Muscle of leg (tissue), 11 donors: ENCODE data around the gene CPEB1. TPM values are rescaled to one million over a fixed set of nuclear protein-coding genes. Genes with fewer than 3 reads are reported as not detected.

ENCODE experiments used
- DNase-seq: peaks from one replicate; pipeline ENCODE4 v3.0.0; 2013
- H3K27ac ChIP-seq: one replicate; pipeline ENCODE4 v1.5.1; 2013; ENCODE audit warnings: mild to moderate bottlenecking, low read length, control low read depth
- H3K27me3 ChIP-seq: one replicate; pipeline ENCODE4 v1.6.1; 2013; ENCODE audit warnings: low read length; ENCODE audit not compliant: control insufficient read depth, insufficient read depth
- H3K36me3 ChIP-seq: one replicate; pipeline ENCODE4 v1.6.1; 2013; ENCODE audit warnings: low read length; ENCODE audit not compliant: control insufficient read depth, insufficient read depth
- H3K4me1 ChIP-seq: one replicate; pipeline ENCODE4 v1.6.1; 2013; ENCODE audit warnings: low read length; ENCODE audit not compliant: control insufficient read depth, insufficient read depth
- H3K4me3 ChIP-seq: one replicate; pipeline ENCODE4 v1.5.1; 2013; ENCODE audit warnings: low read length, control low read depth
- H3K9me3 ChIP-seq: replicated peaks from 2 replicates; pipeline ENCODE4 v1.6.1; 2013; ENCODE audit warnings: low read depth, low read length; ENCODE audit not compliant: control insufficient read depth
- WGBS: methylation state at CpG from one replicate; pipeline ENCODE4 v1.1.5; 2013; ENCODE audit warnings: missing lambda C conversion rate; ENCODE audit not compliant: insufficient coverage; 5-methylcytosine and 5-hydroxymethylcytosine counted together
- polyA plus RNA-seq, 8 donors: library from polyadenylated mRNA; unstranded; fragments of 120-200 nt; gene quantifications; one replicate each; pipeline versions ENCODE4 v1.2.1 to v1.2.3, GENCODE V29; 2013; ENCODE audit warnings: inconsistent platforms in 1 of 8, low replicate concordance in 1 of 8; ENCODE audit not compliant: insufficient read length in 8 of 8, insufficient read depth in 1 of 8
- total RNA-seq: library from RNA; stranded (reverse); fragments of 120-200 nt; gene quantifications from one replicate; pipeline ENCODE4 v1.2.4, GENCODE V29; 2013

The CPEB1 gene
- total and polyA plus RNA-seq, 9 donors: 0.08 to 1.3 (median 0.62) TPM

- 79% methylated on average over 2 of the region's 4 CpGs for WGBS
- H3K9me3 ChIP-seq: no peaks in the 10 kb centered on the region
Measured at GRCh38 chr15:82670699-82671098, 23.5 kb upstream of the CPEB1 start.

GRCh38 chr15:82666606-82667005 is 19.4 kb upstream of the CPEB1 start:
- Histone ChIP-seq H3K9me3 (no peaks in the 10 kb centered on the region), H3K4me1 (no peaks in the 10 kb centered on the region), H3K27me3 (no peaks in the 10 kb centered on the region), H3K4me3 (no peak overlapping the region), H3K27ac (no peak overlapping the region), H3K36me3 (no peaks in the 10 kb centered on the region)
- no peak for DNase-seq
- 89% methylated on average over 10 of the region's 10 CpGs for WGBS

More at GRCh38 chr15:82670699-82671098, 23.5 kb upstream of the CPEB1 start:
- no peak overlapping the region for H3K4me3 ChIP-seq
- H3K27ac ChIP-seq: no peak overlapping the region
- no peaks in the 10 kb centered on the region for H3K27me3 ChIP-seq
- DNase-seq: no peak
- H3K36me3 ChIP-seq: no peaks in the 10 kb centered on the region
- no peaks in the 10 kb centered on the region for H3K4me1 ChIP-seq

- 73% methylated on average over 5 of the region's 5 CpGs for WGBS
- no peak overlapping the region for H3K4me3 ChIP-seq
Measured at GRCh38 chr15:82664021-82664420, 16.9 kb upstream of the CPEB1 start.

GRCh38 chr15:82663186-82663600 is 16.0 kb upstream of the CPEB1 start:
- H3K9me3 ChIP-seq: no peaks in the 10 kb centered on the region
- DNase-seq: peak; percentile 65
- no peak overlapping the region for H3K4me3 ChIP-seq
- no peaks in the 10 kb centered on the region for H3K4me1 ChIP-seq
- H3K27me3 ChIP-seq: no peaks in the 10 kb centered on the region
- WGBS: 0% methylated on average over 3 of the region's 4 CpGs
- no peaks in the 10 kb centered on the region for H3K36me3 ChIP-seq
- no peak overlapping the region for H3K27ac ChIP-seq

More at GRCh38 chr15:82664021-82664420, 16.9 kb upstream of the CPEB1 start:
- no peak overlapping the region for H3K27ac ChIP-seq
- no peaks in the 10 kb centered on the region for H3K36me3 ChIP-seq
- no peaks in the 10 kb centered on the region for H3K27me3 ChIP-seq
- no peaks in the 10 kb centered on the region for H3K4me1 ChIP-seq
- no peak for DNase-seq
- H3K9me3 ChIP-seq: no peaks in the 10 kb centered on the region

GRCh38 chr15:82662641-82663040 is 15.5 kb upstream of the CPEB1 start:
- Histone ChIP-seq H3K4me3 (no peak overlapping the region), H3K9me3 (no peaks in the 10 kb centered on the region), H3K27me3 (no peaks in the 10 kb centered on the region), H3K4me1 (no peaks in the 10 kb centered on the region), H3K27ac (no peak overlapping the region), H3K36me3 (no peaks in the 10 kb centered on the region)
- WGBS: 71% methylated on average over 4 of the region's 9 CpGs
- DNase-seq: no peak

- DNase-seq: no peak
- Histone ChIP-seq H3K27me3 (peaks cover 2% of the 10 kb centered on the region), H3K4me1 (no peaks in the 10 kb centered on the region), H3K4me3 (no peak overlapping the region), H3K9me3 (no peaks in the 10 kb centered on the region), H3K36me3 (no peaks in the 10 kb centered on the region), H3K27ac (no peak overlapping the region)
- WGBS: 0% methylated on average over 1 of the region's 1 CpG
Measured at GRCh38 chr15:82660378-82660777, 13.2 kb upstream of the CPEB1 start.

- Histone ChIP-seq H3K9me3 (no peaks in the 10 kb centered on the region), H3K4me3 (no peak overlapping the region), H3K36me3 (no peaks in the 10 kb centered on the region), H3K27ac (no peak overlapping the region), H3K4me1 (no peaks in the 10 kb centered on the region), H3K27me3 (peaks cover 7% of the 10 kb centered on the region)
- 36% methylated on average over 3 of the region's 7 CpGs for WGBS
- DNase-seq: no peak
Measured at GRCh38 chr15:82656641-82657266, 9.6 kb upstream of the CPEB1 start.

GRCh38 chr15:82655606-82656005 is 8.4 kb upstream of the CPEB1 start:
- WGBS: 80% methylated on average over 3 of the region's 3 CpGs
- H3K4me1 ChIP-seq: no peaks in the 10 kb centered on the region
- peaks cover 9% of the 10 kb centered on the region for H3K27me3 ChIP-seq
- H3K4me3 ChIP-seq: no peak overlapping the region
- H3K36me3 ChIP-seq: no peaks in the 10 kb centered on the region
- H3K27ac ChIP-seq: no peak overlapping the region
- no peaks in the 10 kb centered on the region for H3K9me3 ChIP-seq
- DNase-seq: no peak

GRCh38 chr15:82653483-82654168 is 6.5 kb upstream of the CPEB1 start:
- Histone ChIP-seq H3K36me3 (no peaks in the 10 kb centered on the region), H3K27ac (no peak overlapping the region), H3K27me3 (peaks cover 25% of the 10 kb centered on the region), H3K4me1 (no peaks in the 10 kb centered on the region), H3K9me3 (no peaks in the 10 kb centered on the region), H3K4me3 (no peak overlapping the region)
- no CpG with 5 or more reads among the region's 3 CpGs for WGBS
- no peak for DNase-seq

- peaks cover 2% of the 10 kb centered on the region for H3K9me3 ChIP-seq
- peaks cover 14% of the 10 kb centered on the region for H3K4me1 ChIP-seq
- no peak overlapping the region for H3K27ac ChIP-seq
- no CpG with 5 or more reads among the region's 2 CpGs for WGBS
- no peaks in the 10 kb centered on the region for H3K36me3 ChIP-seq
- H3K4me3 ChIP-seq: no peak overlapping the region
- peaks cover 44% of the 10 kb centered on the region for H3K27me3 ChIP-seq
- DNase-seq: no peak
Measured at GRCh38 chr15:82651708-82652107, 4.5 kb upstream of the CPEB1 start.
